SK-N-SH (cell line): ENCODE data around the gene RHOU. TPM values are rescaled to one million over a fixed set of nuclear protein-coding genes. Genes with fewer than 3 reads are reported as not detected.

Source experiments
- CTCF ChIA-PET: fragments of 300-600, 350-600 bp; formaldehyde crosslinking; extraction: SDS; loops from one replicate; lab custom pipeline; 2021; lab: Yijun Ruan, JAX
- POLR2A ChIA-PET: fragments of 350-600 bp; sonication (Branson Sonifier 250); formaldehyde crosslinking; extraction: SDS; loops from one replicate; lab custom pipeline; 2020; ENCODE audit warnings: antibody characterized with exemption, inconsistent platforms; lab: Yijun Ruan, JAX
- DNase-seq: peaks from one replicate; pipeline ENCODE4 v3.0.0; 2012
- H2AFZ ChIP-seq: fragments of 200-600 bp; sonication (generic); 2 replicates; pipeline ENCODE4 v1.8.1; 2016; ENCODE audit warnings: antibody characterized with exemption, mild to moderate bottlenecking, low read depth
- H3F3A ChIP-seq: fragments of 200-600 bp; sonication (generic); replicated peaks from 2 replicates; pipeline ENCODE3; 2016; ENCODE audit warnings: antibody characterized with exemption, mild to moderate bottlenecking; ENCODE audit not compliant: insufficient read depth
- H3K27ac ChIP-seq, 2 experiments: fragments of 200-500 bp in 1 of 2; fragments of 200-600 bp in 1 of 2; sonication (Bioruptor generic) in 1 of 2; sonication (generic), shearing (Covaris generic) in 1 of 2; 2 replicates each; pipeline versions ENCODE4 v1.5.1 to v1.6.1; 2014 to 2016; ENCODE audit warnings: low read depth in 2 of 2, inconsistent platforms in 1 of 2, low read length in 1 of 2, mild to moderate bottlenecking in 1 of 2, mixed read lengths in 1 of 2
- H3K27me3 ChIP-seq: fragments of 200-600 bp; sonication (generic), shearing (Covaris generic); 2 replicates; pipeline ENCODE4 v1.6.1; 2016; ENCODE audit warnings: mixed run types; ENCODE audit not compliant: insufficient read depth
- H3K36me3 ChIP-seq, 2 experiments: fragments of 200-500 bp in 1 of 2; fragments of 200-600 bp in 1 of 2; sonication (Bioruptor generic) in 1 of 2; sonication (generic) in 1 of 2; replicated peaks in 1 of 2; 2 replicates each; pipeline versions ENCODE3 to v1.5.1; 2014 to 2016; ENCODE audit warnings: low read length in 1 of 2, mild to moderate bottlenecking in 1 of 2; ENCODE audit not compliant: insufficient read depth in 2 of 2, control insufficient read depth in 1 of 2
- H3K4me1 ChIP-seq, 2 experiments: fragments of 200-500 bp in 1 of 2; fragments of 200-600 bp in 1 of 2; sonication (Bioruptor generic) in 1 of 2; sonication (generic), shearing (Covaris generic) in 1 of 2; 2 replicates each; pipeline versions ENCODE4 v1.5.1 to v1.6.1; 2014 to 2016; ENCODE audit warnings: low read depth in 1 of 2, low read length in 1 of 2, mixed run types in 1 of 2; ENCODE audit not compliant: insufficient read depth in 2 of 2, control insufficient read depth in 1 of 2
- H3K4me2 ChIP-seq: fragments of 200-600 bp; sonication (generic), shearing (Covaris generic); 2 replicates; pipeline ENCODE4 v1.6.1; 2017; ENCODE audit warnings: mixed run types
- H3K4me3 ChIP-seq, 2 experiments: fragments of 200-500 bp in 1 of 2; fragments of 200-600 bp in 1 of 2; sonication (Bioruptor generic) in 1 of 2; sonication (generic), shearing (Covaris generic) in 1 of 2; 2 replicates each; pipeline versions ENCODE4 v1.5.1 to v1.8.1; 2014 to 2016; ENCODE audit warnings: low read depth in 2 of 2, inconsistent platforms in 1 of 2, low read length in 1 of 2, mild to moderate bottlenecking in 1 of 2, mixed read lengths in 1 of 2, moderate library complexity in 1 of 2
- H3K79me2 ChIP-seq: fragments of 200-600 bp; sonication (generic); 2 replicates; pipeline ENCODE4 v1.8.1; 2017; ENCODE audit warnings: mild to moderate bottlenecking; ENCODE audit not compliant: insufficient read depth
- H3K9ac ChIP-seq: fragments of 200-600 bp; sonication (generic); 2 replicates; pipeline ENCODE4 v1.6.1; 2017; ENCODE audit warnings: mixed run types
- H3K9me2 ChIP-seq: fragments of 200-600 bp; sonication (generic); 2 replicates; pipeline ENCODE4 v1.6.1; 2017; ENCODE audit warnings: mixed run types
- H3K9me3 ChIP-seq: fragments of 200-600 bp; sonication (generic); 2 replicates; pipeline ENCODE4 v1.6.1; 2017; ENCODE audit warnings: mixed run types, mild to moderate bottlenecking, moderate library complexity
- H4K20me1 ChIP-seq: fragments of 200-600 bp; sonication (generic); 2 replicates; pipeline ENCODE4 v1.6.1; 2017; ENCODE audit warnings: mild to moderate bottlenecking, mixed run types; ENCODE audit not compliant: insufficient read depth
- CTCF ChIP-seq: fragments of 200-600 bp; sonication (generic); IDR thresholded peaks from 2 replicates; pipeline ENCODE4 v1.6.1; 2017; ENCODE audit warnings: antibody characterized with exemption, mild to moderate bottlenecking, moderate library complexity
- ELF1 ChIP-seq: IDR thresholded peaks from 2 replicates; pipeline ENCODE4 v1.4.0; 2012
- EZH2phosphoT487 ChIP-seq: fragments of 200-600 bp; sonication (generic); IDR thresholded peaks from 2 replicates; pipeline ENCODE4 v1.6.1; 2017; ENCODE audit warnings: low read depth, mixed run types, mild to moderate bottlenecking, antibody characterized with exemption, moderate library complexity, borderline replicate concordance
- FOSL2 ChIP-seq: IDR thresholded peaks from 2 replicates; pipeline ENCODE4 v1.4.0; 2012; ENCODE audit warnings: low read depth, mild to moderate bottlenecking, moderate library complexity, borderline replicate concordance
- MEF2A ChIP-seq: IDR thresholded peaks from 2 replicates; pipeline ENCODE4 v1.4.0; 2012; ENCODE audit warnings: low read depth, borderline replicate concordance
- MXI1 ChIP-seq: IDR thresholded peaks from 2 replicates; pipeline ENCODE4 v1.6.1; 2012; ENCODE audit warnings: mild to moderate bottlenecking, low read depth, low read length, improper control_type of control experiment
- POLR2AphosphoS5 ChIP-seq: IDR thresholded peaks from 2 replicates; pipeline ENCODE4 v1.6.1; 2012; ENCODE audit warnings: low read depth, low read length
- RCOR1 ChIP-seq: fragments of 150-350 bp; IDR thresholded peaks from 2 replicates; pipeline ENCODE4 v1.6.1; 2017; ENCODE audit warnings: antibody characterized with exemption, low read length
- SMC3 ChIP-seq: IDR thresholded peaks from 2 replicates; pipeline ENCODE4 v1.6.1; 2012; ENCODE audit warnings: low read depth, low read length, improper control_type of control experiment
- TAF1 ChIP-seq: IDR thresholded peaks from 2 replicates; pipeline ENCODE4 v1.6.1; 2012; ENCODE audit warnings: low read depth, mild to moderate bottlenecking, low read length, moderate library complexity, borderline replicate concordance
- TCF12 ChIP-seq: IDR thresholded peaks from 2 replicates; pipeline ENCODE4 v1.4.0; 2012
- ZBTB33 ChIP-seq: IDR thresholded peaks from 2 replicates; pipeline ENCODE4 v1.4.0; 2012; ENCODE audit warnings: low read depth, borderline replicate concordance
- WGBS: methylation state at CpG from one replicate; pipeline ENCODE4 v1.1.6; 2017; ENCODE audit warnings: low lambda C conversion rate; 5-methylcytosine and 5-hydroxymethylcytosine counted together
- polyA plus RNA-seq, 3 experiments: library from polyadenylated mRNA; depleted of rRNA; stranded (reverse); fragments of >200 nt; gene quantifications; 2 replicates each; pipeline ENCODE4 v1.2.3, GENCODE V29; 2012
- TF ChIP-seq, protein P1 (sequence below): IDR thresholded peaks from 2 replicates; pipeline ENCODE4; 2012
- TF ChIP-seq, protein P2 (sequence below): fragments of 150-350 bp; IDR thresholded peaks from 2 replicates; pipeline ENCODE4 v1.6.1; 2016; ENCODE audit warnings: mild to moderate bottlenecking, low read depth, low read length

RHOU gene
- polyA plus RNA-seq, 1 of the 3 experiments (the other 2 are of a cell fraction), result 0.36 TPM

GRCh38 chr1:228735871-228736586 is 750 bp downstream of the RHOU start:
- H3K4me3 ChIP-seq, result peak overlapping the region; percentile 74 to 76; a peak in 3 of 4 replicates
- TF ChIP-seq, protein P1, sequence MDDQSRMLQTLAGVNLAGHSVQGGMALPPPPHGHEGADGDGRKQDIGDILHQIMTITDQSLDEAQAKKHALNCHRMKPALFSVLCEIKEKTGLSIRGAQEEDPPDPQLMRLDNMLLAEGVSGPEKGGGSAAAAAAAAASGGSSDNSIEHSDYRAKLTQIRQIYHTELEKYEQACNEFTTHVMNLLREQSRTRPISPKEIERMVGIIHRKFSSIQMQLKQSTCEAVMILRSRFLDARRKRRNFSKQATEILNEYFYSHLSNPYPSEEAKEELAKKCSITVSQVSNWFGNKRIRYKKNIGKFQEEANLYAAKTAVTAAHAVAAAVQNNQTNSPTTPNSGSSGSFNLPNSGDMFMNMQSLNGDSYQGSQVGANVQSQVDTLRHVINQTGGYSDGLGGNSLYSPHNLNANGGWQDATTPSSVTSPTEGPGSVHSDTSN, result no peak
- TF ChIP-seq FOSL2 (no peak), CTCF (no peak), TCF12 (no peak), EZH2phosphoT487 (no peak), MXI1 (no peak), RCOR1 (no peak), ZBTB33 (no peak), ELF1 (no peak), MEF2A (no peak), POLR2AphosphoS5 (no peak), TAF1 (no peak), SMC3 (no peak)
- TF ChIP-seq, protein P2, sequence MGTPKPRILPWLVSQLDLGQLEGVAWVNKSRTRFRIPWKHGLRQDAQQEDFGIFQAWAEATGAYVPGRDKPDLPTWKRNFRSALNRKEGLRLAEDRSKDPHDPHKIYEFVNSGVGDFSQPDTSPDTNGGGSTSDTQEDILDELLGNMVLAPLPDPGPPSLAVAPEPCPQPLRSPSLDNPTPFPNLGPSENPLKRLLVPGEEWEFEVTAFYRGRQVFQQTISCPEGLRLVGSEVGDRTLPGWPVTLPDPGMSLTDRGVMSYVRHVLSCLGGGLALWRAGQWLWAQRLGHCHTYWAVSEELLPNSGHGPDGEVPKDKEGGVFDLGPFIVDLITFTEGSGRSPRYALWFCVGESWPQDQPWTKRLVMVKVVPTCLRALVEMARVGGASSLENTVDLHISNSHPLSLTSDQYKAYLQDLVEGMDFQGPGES, result no peak
- no peaks in the 10 kb centered on the region for H3F3A ChIP-seq
- DNase-seq, result no peak
- ChIA-PET POLR2A (interaction anchor here (1.0 to 1.6 kb wide), 4 partner anchors 130 to 170 kb away, joined by 3 to 4 read pairs (median 4); no protein-coding TSS in a partner anchor), CTCF (interaction anchor here (0.6 to 4.1 kb wide), 39 partner anchors 8 to 1479 kb away, joined by 3 to 61 read pairs (median 6); no protein-coding TSS in a partner anchor)
- H3K9ac ChIP-seq, result no peak overlapping the region
- 0 out of 2 replicates have a peak overlapping the region, but pooled peaks have one; percentile 49 for H2AFZ ChIP-seq
- H3K9me2 ChIP-seq, result no peaks in the 10 kb centered on the region
- peaks cover 0 to 14% of the 10 kb centered on the region in 2 experiments; a peak in 2 of 4 replicates for H3K4me1 ChIP-seq
- H4K20me1 ChIP-seq, result no peaks in the 10 kb centered on the region
- H3K27ac ChIP-seq, result no peak overlapping the region; a peak in 1 of 4 replicates
- peak overlapping the region; percentile 90 for H3K4me2 ChIP-seq
- H3K27me3 ChIP-seq, result peaks cover 8% of the 10 kb centered on the region; the same call in 1 of the 2 replicates
- 12% methylated on average over 39 of the region's 60 CpGs for WGBS
- no peaks in the 10 kb centered on the region for H3K79me2 ChIP-seq
- H3K9me3 ChIP-seq, result no peaks in the 10 kb centered on the region
- no peaks in the 10 kb centered on the region for H3K36me3 ChIP-seq
